Measurements from ENCODE around the gene CACNA1C. TPM values are rescaled to one million over a fixed set of nuclear protein-coding genes. Genes with fewer than 3 reads are reported as not detected.

The CACNA1C gene
- total RNA-seq, 2 donors from 2014 or later = 8.1 to 18.2 TPM

DNA sequence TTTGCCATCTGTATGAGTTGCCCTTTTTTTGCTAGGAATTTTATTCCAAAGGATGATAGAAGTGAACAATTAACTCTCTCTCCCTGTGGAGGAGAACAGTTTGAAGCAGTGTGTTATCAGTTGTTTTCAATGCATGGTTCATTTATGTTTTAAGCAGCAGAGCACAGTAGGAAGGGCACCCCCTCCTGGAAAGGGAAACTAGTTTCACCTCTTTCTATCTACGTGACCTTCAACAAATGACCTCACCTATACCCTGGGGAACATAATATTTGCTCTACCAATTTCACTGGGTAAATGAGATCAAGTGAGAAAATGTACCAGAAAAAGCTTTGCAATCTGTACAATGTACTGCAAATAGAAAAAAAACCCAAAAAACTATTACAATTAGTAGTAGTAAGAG lies 43.2 kb upstream of the CACNA1C start:
- TF ChIP-seq POLR2A (IDR thresholded peaks at IDR 0.05) (no peak), POLR2AphosphoS5 (IDR thresholded peaks at IDR 0.05) (no peak)
- TF ChIP-seq, protein P1, sequence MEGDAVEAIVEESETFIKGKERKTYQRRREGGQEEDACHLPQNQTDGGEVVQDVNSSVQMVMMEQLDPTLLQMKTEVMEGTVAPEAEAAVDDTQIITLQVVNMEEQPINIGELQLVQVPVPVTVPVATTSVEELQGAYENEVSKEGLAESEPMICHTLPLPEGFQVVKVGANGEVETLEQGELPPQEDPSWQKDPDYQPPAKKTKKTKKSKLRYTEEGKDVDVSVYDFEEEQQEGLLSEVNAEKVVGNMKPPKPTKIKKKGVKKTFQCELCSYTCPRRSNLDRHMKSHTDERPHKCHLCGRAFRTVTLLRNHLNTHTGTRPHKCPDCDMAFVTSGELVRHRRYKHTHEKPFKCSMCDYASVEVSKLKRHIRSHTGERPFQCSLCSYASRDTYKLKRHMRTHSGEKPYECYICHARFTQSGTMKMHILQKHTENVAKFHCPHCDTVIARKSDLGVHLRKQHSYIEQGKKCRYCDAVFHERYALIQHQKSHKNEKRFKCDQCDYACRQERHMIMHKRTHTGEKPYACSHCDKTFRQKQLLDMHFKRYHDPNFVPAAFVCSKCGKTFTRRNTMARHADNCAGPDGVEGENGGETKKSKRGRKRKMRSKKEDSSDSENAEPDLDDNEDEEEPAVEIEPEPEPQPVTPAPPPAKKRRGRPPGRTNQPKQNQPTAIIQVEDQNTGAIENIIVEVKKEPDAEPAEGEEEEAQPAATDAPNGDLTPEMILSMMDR (IDR thresholded peaks at IDR 0.05) = no peak
- no peak for DNase-seq (ENCODE audit: low spot score)
- Histone ChIP-seq H3K27me3 (replicated peaks; ENCODE audit: insufficient read depth) (no peaks in the 10 kb centered on the region), H3K27ac (no peak overlapping the region), H3K4me1 (replicated peaks) (no peaks in the 10 kb centered on the region), H3K4me3 (no peak overlapping the region), H3K9me3 (no peaks in the 10 kb centered on the region), H3K36me3 (no peaks in the 10 kb centered on the region)
- intact Hi-C loops (cut with DNase I) = no loop called here
- 71% methylated on average over 1 of the region's 1 CpG for WGBS

DNA sequence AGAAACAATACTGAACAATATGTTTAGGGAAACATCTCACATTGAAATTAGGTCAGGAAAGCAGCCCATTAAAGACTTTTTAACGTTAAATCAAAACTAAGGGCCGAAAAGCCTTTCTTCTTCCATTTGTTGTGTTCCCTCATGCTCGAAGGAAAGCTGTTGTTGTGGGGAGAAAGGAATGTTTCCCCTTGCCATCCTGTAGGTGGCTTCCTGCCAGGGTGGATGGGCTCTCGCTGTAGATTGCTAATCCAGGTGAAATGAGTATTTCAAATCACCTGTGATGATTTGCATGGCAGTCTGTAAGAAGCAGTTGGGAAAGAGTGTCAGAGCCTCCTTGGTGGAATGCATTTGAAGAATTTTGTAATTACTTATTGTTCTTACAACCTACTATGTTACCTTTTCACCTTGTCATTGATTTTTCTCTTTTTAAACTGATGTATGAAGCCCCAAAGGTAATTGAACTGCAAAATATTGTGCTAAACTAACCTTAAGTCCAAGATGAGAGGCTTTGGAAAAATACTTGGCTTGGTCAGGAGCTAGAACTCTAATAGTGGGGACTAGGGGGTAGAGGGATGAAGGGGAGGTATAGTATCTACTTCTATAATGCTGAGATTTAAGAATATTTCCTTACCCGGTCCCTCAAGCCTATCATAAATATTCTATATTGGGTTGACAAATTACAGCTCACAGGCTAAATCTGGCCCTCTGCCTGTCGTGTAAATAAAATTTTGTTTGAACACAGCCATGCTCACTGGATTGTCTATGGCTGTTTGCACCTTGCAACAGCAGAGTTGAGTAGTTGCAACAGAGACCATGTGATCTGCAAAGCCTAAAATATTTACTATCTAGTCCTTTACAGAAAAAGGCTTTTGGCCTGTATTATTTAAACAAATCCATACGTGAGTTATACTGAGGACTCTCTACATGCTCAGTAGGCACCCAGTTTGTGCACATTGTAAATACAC lies 40.9 kb upstream of the CACNA1C start:
- no peaks in the 10 kb centered on the region for H3K4me1 ChIP-seq (replicated peaks)
- DNase-seq (ENCODE audit: low spot score) = no peak
- peak; percentile 64 for TF ChIP-seq POLR2AphosphoS5 (IDR thresholded peaks at IDR 0.05)
- no peak for TF ChIP-seq POLR2A (IDR thresholded peaks at IDR 0.05)
- no peaks in the 10 kb centered on the region for H3K9me3 ChIP-seq
- peak overlapping the region in 1 of 2 donors; percentile 38 for H3K27ac ChIP-seq
- H3K27me3 ChIP-seq (replicated peaks; ENCODE audit: insufficient read depth) = no peaks in the 10 kb centered on the region
- no peaks in the 10 kb centered on the region for H3K36me3 ChIP-seq
- intact Hi-C loops (cut with DNase I) = no loop called here
- WGBS = 64% methylated on average over 7 of the region's 7 CpGs
- H3K4me3 ChIP-seq = no peak overlapping the region

DNA sequence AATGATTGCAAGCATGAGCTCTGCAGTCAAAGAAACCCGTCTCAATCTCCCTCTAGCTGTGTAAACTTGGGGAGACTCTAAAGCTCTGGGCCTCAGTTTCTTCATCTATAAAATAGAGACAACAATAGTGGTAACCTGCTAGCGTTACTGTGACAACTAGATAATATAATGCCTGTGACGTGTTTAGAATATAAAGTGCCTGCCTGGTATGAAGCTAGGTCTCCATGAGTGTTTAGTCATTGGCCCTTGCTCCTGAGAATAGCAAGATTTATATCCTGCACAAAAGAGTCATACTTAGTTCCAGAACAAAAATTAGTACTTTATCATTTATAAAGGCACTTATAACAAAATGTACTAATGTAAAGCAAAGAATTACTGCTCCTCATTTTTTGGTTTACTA lies 39.7 kb upstream of the CACNA1C start:
- Histone ChIP-seq H3K27me3 (replicated peaks; ENCODE audit: insufficient read depth) (no peaks in the 10 kb centered on the region), H3K4me3 (no peak overlapping the region), H3K36me3 (no peaks in the 10 kb centered on the region), H3K4me1 (replicated peaks) (no peaks in the 10 kb centered on the region), H3K9me3 (no peaks in the 10 kb centered on the region), H3K27ac (peak overlapping the region; percentile 38 to 40)
- intact Hi-C loops (cut with DNase I) = no loop called here
- WGBS = 69% methylated on average over 3 of the region's 3 CpGs
- DNase-seq (ENCODE audit: low spot score) = no peak
- no peak for TF ChIP-seq POLR2AphosphoS5 (IDR thresholded peaks at IDR 0.05)
- TF ChIP-seq, protein P1 (IDR thresholded peaks at IDR 0.05) = no peak
- TF ChIP-seq POLR2A (IDR thresholded peaks at IDR 0.05) = no peak

DNA sequence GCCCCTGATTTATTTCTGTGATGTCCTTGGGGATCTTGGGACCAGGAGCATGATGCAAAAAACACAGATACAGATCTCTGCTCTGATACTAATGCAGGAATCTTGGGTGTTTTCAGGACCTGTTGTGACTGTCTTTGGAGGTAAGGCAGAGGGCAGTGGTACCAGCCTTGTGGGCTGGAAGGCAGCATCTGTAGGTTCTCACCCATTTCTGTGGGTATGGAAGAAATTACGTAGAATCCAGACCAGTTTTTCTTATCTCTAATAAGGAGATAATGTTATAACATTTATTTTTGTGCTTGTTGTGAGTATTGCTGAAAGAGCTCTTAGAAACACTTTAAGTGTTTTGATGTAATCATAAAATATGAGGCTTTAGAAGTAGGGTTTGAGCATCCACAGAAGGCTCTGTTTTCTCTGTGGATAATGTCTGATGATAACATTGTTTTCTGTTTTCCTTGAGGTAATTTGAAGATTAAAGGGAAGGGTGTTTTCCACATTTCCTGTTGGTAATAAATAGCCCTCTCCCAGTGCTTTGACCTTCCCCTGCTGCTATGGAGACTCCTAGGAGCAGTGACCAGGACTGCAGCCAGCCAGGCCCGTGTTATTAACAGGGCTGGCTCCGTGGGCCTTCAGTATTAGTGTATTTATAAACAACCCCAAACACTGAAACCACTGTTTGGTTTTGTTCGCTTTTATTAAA lies 39.1 kb upstream of the CACNA1C start:
- Histone ChIP-seq H3K27me3 (replicated peaks; ENCODE audit: insufficient read depth) (no peaks in the 10 kb centered on the region), H3K9me3 (no peaks in the 10 kb centered on the region), H3K36me3 (no peaks in the 10 kb centered on the region), H3K4me1 (replicated peaks) (no peaks in the 10 kb centered on the region), H3K4me3 (no peak overlapping the region), H3K27ac (peak overlapping the region; percentile 38 to 40)
- TF ChIP-seq, protein P1 (IDR thresholded peaks at IDR 0.05) = no peak
- TF ChIP-seq POLR2AphosphoS5 (IDR thresholded peaks at IDR 0.05) (no peak), POLR2A (IDR thresholded peaks at IDR 0.05) (no peak)
- DNase-seq (ENCODE audit: low spot score) = no peak
- intact Hi-C loops (cut with DNase I) = no loop called here
- 37% methylated on average over 4 of the region's 4 CpGs for WGBS

DNA sequence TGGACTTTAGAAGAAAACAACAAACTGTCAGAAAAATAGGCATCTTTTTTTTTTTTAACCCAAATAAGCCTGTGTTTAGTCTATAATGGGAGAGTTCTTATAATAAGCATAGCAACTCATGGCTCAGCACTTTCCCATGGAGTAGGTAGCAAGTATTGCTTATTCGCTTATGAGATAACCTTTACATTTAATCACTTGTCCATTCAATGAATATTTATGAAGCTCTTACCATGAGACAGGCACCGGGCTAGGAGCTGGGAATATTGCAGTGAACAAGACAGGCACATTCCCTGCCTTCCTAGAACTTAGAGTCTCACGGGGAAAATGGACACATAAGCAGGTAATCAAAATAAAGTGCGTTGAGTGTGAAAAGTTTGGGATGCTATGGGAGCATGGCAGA lies 38.6 kb upstream of the CACNA1C start:
- H3K4me1 ChIP-seq (replicated peaks) = no peaks in the 10 kb centered on the region
- 78% methylated on average over 4 of the region's 4 CpGs for WGBS
- TF ChIP-seq, protein P1 (IDR thresholded peaks at IDR 0.05) = no peak
- TF ChIP-seq POLR2AphosphoS5 (IDR thresholded peaks at IDR 0.05) = no peak
- TF ChIP-seq POLR2A (IDR thresholded peaks at IDR 0.05) = no peak
- intact Hi-C loops (cut with DNase I) = no loop called here
- peak overlapping the region; percentile 12 to 38 for H3K27ac ChIP-seq
- no peaks in the 10 kb centered on the region for H3K9me3 ChIP-seq
- no peaks in the 10 kb centered on the region for H3K27me3 ChIP-seq (replicated peaks; ENCODE audit: insufficient read depth)
- no peaks in the 10 kb centered on the region for H3K36me3 ChIP-seq
- H3K4me3 ChIP-seq = no peak overlapping the region
- DNase-seq (ENCODE audit: low spot score) = no peak
